ENCODE measurements around the gene GMPR2. TPM values are rescaled to one million over a fixed set of nuclear protein-coding genes. Genes with fewer than 3 reads are reported as not detected.

The GMPR2 gene
- total and polyA plus RNA-seq, 2 of the 4 experiments (the other 2 are of a cell fraction): 63.7 to 92.5 TPM

DNA sequence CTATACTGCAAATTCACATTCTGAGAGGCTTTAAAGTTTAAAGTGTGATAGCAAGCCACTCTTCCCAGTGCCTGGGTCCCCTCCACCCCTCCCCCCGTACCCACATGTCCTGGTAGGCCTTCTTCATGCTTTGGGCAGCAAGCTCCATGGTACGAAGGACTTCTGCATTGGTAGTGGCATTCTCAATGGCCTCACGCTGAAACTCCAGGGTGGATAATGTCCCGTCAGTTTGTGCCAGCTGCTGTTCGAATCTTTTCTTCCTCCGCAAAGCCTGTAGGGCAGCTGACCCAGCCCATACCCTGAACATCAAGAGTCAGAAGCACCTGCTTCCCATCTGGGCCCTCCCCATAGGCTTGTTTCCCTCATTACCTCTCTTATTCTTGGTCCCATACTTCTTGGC lies 21.4 kb upstream of the GMPR2 start:
- Histone ChIP-seq H3K79me1 (ENCODE audit: low read depth in 1 of 2, low read length in 2 of 2) (peaks cover 21 to 70% of the 10 kb centered on the region in 2 experiments), H2AK9ac (replicated peaks; ENCODE audit: low read depth, low read length, poor library complexity) (no peak overlapping the region), H3K4me3 (ENCODE audit: insufficient read depth, low read depth, low read length) (no peak overlapping the region), H2BK20ac (ENCODE audit: low read depth, low read length) (no peak overlapping the region), H2AFZ (replicated peaks; ENCODE audit: low read length, poor library complexity) (no peak overlapping the region), H4K20me1 (ENCODE audit: insufficient read depth, low read length) (no peaks in the 10 kb centered on the region), H3K4ac (ENCODE audit: low read depth, low read length) (no peak overlapping the region), H3K23ac (ENCODE audit: low read depth, low read length) (no peak overlapping the region), H4K5ac (ENCODE audit: low read depth, low read length) (no peak overlapping the region), H3K36me3 (ENCODE audit: control insufficient read depth, insufficient read depth, low read length) (peaks cover 36% of the 10 kb centered on the region), H3K4me2 (ENCODE audit: low read depth, low read length) (no peak overlapping the region), H4K8ac (ENCODE audit: low read depth in 2 of 2, low read length in 2 of 2) (no peak overlapping the region), H3K18ac (ENCODE audit: low read depth, low read length) (no peak overlapping the region), H3K14ac (replicated peaks; ENCODE audit: low read depth, low read length) (no peak overlapping the region), H2BK120ac (ENCODE audit: low read depth, low read length) (no peak overlapping the region), H3K27ac (ENCODE audit: insufficient read depth, low read length) (no peak overlapping the region), H2BK15ac (ENCODE audit: low read depth, low read length) (no peak overlapping the region), H3K27me3 (ENCODE audit: control insufficient read depth, insufficient read depth, low read length) (no peaks in the 10 kb centered on the region), H3K9me3 (ENCODE audit: control insufficient read depth, insufficient read depth, low read length) (no peaks in the 10 kb centered on the region), H3K9me1 (ENCODE audit: insufficient read depth, low read length) (peaks cover 15% of the 10 kb centered on the region; the same call in 1 of the 2 replicates), H4K91ac (ENCODE audit: insufficient read depth, low read depth, low read length) (no peak overlapping the region), H3K56ac (ENCODE audit: extremely low read depth, insufficient read depth, low read length) (no peak overlapping the region), H3K4me1 (ENCODE audit: control insufficient read depth, insufficient read depth, low read length) (peaks cover 2% of the 10 kb centered on the region), H2AK5ac (ENCODE audit: low read depth, low read length) (no peak overlapping the region), H2BK5ac (ENCODE audit: low read depth, low read length, poor library complexity, severe bottlenecking) (no peak overlapping the region), H3K9ac (ENCODE audit: low read depth, low read length) (no peak overlapping the region)
- WGBS, 2 experiments (ENCODE audit: extremely low coverage in 2 of 2, insufficient read length in 1 of 2): 98% methylated on average over 6 of the region's 6 CpGs; no CpG with 5 or more reads in 1 of the 2 experiments
- dilution Hi-C loops (cut with HindIII; ENCODE audit: low sequenced_read_pairs, unreplicated experiment) (no loop called here), intact Hi-C loops (cut with micrococcal nuclease) (loop anchor here (10.0 kb wide), 1 partner anchor 223 kb away; no protein-coding TSS in a partner anchor), in situ Hi-C loops (cut with MboI; ENCODE audit: low sequenced_read_pairs) (no loop called here)
- POLR2A ChIA-PET (ENCODE audit: unreplicated experiment): no interaction called here
- CTCF ChIA-PET: no interaction called here
- ATAC-seq (ENCODE audit: low read depth): no peak
- BruUV-seq (replicated peaks): no TSS peak
- DNase-seq: no peak
- no peak for TF ChIP-seq RFX5 (IDR thresholded peaks at IDR 0.05; ENCODE audit: low read depth, low read length)
- no peak for TF ChIP-seq CEBPB (IDR thresholded peaks at IDR 0.05; ENCODE audit: low read depth, low read length)
- TF ChIP-seq RAD21 (IDR thresholded peaks at IDR 0.05; ENCODE audit: low read length): no peak
- TF ChIP-seq FOS (IDR thresholded peaks at IDR 0.05; ENCODE audit: low read depth, low read length): no peak
- no peak for TF ChIP-seq NFE2L2 (IDR thresholded peaks at IDR 0.05; ENCODE audit: low read depth, low read length)
- TF ChIP-seq RCOR1 (IDR thresholded peaks at IDR 0.05; ENCODE audit: insufficient replicate concordance, low read length): no peak
- no peak for TF ChIP-seq MAZ (IDR thresholded peaks at IDR 0.05; ENCODE audit: borderline replicate concordance, low read depth, low read length)
- no peak for TF ChIP-seq CHD1 (IDR thresholded peaks at IDR 0.05; ENCODE audit: low read depth, low read length)
- TF ChIP-seq MAFK (IDR thresholded peaks at IDR 0.05; ENCODE audit: low read depth, low read length): no peak
- TF ChIP-seq, protein P1, sequence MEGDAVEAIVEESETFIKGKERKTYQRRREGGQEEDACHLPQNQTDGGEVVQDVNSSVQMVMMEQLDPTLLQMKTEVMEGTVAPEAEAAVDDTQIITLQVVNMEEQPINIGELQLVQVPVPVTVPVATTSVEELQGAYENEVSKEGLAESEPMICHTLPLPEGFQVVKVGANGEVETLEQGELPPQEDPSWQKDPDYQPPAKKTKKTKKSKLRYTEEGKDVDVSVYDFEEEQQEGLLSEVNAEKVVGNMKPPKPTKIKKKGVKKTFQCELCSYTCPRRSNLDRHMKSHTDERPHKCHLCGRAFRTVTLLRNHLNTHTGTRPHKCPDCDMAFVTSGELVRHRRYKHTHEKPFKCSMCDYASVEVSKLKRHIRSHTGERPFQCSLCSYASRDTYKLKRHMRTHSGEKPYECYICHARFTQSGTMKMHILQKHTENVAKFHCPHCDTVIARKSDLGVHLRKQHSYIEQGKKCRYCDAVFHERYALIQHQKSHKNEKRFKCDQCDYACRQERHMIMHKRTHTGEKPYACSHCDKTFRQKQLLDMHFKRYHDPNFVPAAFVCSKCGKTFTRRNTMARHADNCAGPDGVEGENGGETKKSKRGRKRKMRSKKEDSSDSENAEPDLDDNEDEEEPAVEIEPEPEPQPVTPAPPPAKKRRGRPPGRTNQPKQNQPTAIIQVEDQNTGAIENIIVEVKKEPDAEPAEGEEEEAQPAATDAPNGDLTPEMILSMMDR (conservative IDR thresholded peaks at IDR 0.05; ENCODE audit: low read depth, low read length): no peak
- TF ChIP-seq BHLHE40 (IDR thresholded peaks at IDR 0.05; ENCODE audit: low read depth, low read length): no peak
- TF ChIP-seq POLR2A (IDR thresholded peaks at IDR 0.05; ENCODE audit: low read depth, low read length): no peak
- TF ChIP-seq, protein P2, sequence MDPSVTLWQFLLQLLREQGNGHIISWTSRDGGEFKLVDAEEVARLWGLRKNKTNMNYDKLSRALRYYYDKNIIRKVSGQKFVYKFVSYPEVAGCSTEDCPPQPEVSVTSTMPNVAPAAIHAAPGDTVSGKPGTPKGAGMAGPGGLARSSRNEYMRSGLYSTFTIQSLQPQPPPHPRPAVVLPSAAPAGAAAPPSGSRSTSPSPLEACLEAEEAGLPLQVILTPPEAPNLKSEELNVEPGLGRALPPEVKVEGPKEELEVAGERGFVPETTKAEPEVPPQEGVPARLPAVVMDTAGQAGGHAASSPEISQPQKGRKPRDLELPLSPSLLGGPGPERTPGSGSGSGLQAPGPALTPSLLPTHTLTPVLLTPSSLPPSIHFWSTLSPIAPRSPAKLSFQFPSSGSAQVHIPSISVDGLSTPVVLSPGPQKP (IDR thresholded peaks at IDR 0.05; ENCODE audit: borderline replicate concordance, low read depth, low read length): no peak
- TF ChIP-seq MXI1 (IDR thresholded peaks at IDR 0.05; ENCODE audit: borderline replicate concordance, low read depth, low read length): no peak
- TF ChIP-seq, protein P3, sequence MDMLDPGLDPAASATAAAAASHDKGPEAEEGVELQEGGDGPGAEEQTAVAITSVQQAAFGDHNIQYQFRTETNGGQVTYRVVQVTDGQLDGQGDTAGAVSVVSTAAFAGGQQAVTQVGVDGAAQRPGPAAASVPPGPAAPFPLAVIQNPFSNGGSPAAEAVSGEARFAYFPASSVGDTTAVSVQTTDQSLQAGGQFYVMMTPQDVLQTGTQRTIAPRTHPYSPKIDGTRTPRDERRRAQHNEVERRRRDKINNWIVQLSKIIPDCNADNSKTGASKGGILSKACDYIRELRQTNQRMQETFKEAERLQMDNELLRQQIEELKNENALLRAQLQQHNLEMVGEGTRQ (IDR thresholded peaks at IDR 0.05; ENCODE audit: low read depth, low read length): no peak

Measured in IMR-90 (cell line).